NCI-H2196 (cell line): Measurements from ENCODE around the gene IQGAP1.
A peak's percentile ranks its signal among the peaks of the same experiment; 100 is the strongest.
"Not testable (repeated sequence)": the region's sequence is repeated elsewhere in the genome, so short reads cannot be mapped to it uniquely, and the experiment has no call there.

Experiments
- DNase-seq: peaks from one replicate; lab custom pipeline; 2025; ENCODE audit not compliant: unreplicated experiment; lab: John Stamatoyannopoulos, UW

IQGAP1 gene

DNA sequence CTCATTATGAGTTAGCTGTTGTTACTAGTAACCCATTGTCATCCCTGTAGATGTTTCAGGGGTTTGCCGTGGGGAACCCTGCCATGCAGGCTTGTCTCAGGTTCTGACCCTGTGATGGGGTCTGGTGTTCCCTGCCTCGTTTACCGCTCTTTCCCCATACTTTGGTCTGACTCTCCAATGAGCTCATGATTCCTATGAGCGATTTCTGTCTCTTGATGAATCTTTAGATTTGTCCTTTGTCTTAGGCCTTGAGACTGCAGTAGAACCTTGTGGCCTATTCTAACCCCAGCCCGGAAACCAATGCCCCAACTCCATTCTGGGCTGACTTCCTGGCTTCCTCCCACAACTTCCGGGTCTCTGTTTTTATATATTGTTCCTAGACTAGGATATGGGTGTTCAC is 11.3 kb upstream of the IQGAP1 start:
- DNase-seq: no peak

GRCh38 chr15:90379263-90379662 is 8.8 kb upstream of the IQGAP1 start:
- no peak for DNase-seq

DNA sequence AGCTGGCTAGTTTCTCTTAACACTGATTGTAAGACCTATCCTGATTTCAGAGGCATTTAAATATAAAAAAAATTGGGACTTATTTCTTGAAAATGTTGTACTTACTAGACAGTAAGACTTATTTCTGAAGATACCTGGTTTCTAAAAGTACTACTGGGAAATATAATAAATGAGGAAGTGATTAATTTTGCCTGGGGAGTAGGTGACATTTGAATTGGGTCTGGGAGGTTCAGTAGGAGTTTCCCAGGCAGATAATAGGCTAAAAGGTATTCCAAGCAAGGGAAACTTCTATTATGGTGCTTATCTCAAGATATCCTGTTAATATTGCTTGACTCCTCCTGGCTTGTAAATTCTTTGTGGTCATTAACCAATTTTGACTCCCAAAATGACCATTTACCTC is 6.5 kb upstream of the IQGAP1 start:
- no peak for DNase-seq

DNA sequence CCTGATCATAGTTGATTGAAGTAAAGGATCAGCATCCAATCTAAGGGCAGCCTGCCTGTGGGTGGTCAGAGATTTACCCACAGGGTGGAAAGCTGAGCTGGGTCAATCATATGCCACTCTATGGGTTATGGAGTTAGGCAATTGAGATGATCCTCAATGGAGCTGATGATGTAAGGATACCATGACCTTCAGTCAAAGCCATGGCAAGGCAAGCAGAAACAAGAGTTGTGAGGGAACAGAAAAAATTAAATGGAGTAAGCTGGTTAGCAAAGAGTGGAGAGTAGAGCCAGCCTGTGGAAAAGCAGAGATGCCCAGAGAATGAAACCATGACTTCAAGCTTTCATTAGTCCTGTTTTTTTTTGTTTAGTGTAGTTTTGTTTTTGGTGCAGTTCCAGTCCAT is 5.7 kb upstream of the IQGAP1 start:
- no peak for DNase-seq

- DNase-seq: no peak
These were observed 1.8 kb upstream of the IQGAP1 start for GRCh38 chr15:90386221-90386620.

DNA sequence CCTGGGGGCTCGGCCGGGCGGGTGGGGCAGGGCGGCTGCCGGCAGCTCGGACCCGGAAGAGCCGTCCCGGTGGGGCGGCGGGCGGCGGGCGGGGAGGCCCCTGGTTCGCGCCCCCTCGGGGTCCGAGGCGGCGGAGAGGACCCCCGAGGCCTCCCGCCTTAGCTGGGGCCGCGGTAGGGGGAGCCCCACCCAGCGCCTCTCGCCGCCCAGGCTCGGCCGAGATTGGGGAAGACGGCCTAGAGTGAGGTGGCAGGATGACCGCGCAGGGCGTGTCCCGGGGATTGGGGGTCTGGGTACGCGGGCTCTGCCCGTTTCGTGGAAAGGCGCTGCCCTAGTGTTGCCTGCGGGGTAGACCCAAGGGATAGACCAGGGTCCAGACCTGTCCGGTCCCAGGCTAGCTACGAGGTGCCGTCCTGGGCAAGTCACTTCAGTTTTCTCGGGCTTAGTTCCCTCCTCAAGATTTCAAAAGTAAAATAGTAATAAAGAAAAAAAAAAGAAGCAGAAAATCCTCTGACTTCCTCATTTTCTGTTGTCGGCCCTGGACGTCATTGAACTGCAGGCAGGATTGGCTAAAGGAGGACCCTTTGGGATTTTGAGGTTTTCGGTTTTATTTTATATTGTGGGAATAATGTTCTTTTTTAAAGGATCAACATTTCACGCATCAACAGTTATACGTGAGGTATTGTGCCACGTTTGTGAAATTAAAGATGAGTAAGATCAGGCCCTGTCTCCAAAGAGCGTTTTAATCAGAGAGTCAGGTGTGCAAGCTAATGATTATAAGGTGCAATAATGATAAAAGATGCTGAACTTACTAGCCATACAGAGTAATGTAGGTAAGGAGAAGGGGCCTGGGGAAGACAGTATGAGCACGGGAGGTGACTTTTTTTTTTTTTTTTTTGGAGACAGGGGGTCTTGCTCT is 679 bp downstream of the IQGAP1 start:
- no peak for DNase-seq

DNA sequence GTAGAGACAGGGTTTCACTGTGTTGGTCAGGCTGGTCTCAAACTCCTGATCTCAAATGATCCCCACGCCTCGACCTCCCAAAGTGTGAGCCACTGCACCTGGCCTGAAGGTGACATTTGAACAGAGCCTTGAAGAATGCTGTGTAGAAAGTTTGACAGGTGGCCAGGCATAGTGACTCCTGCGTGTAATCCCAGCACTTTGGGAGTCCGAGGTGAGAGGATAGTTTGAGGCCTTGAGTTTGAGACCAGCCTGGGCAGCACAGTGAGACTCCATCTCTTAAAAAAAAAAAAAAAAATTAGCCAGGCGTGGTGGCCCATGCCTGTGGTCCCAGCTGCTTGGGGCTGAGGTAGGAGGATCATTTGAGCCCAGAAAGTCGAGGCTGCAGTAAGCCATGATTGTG is 1.5 kb downstream of the IQGAP1 start:
- no peak for DNase-seq

DNA sequence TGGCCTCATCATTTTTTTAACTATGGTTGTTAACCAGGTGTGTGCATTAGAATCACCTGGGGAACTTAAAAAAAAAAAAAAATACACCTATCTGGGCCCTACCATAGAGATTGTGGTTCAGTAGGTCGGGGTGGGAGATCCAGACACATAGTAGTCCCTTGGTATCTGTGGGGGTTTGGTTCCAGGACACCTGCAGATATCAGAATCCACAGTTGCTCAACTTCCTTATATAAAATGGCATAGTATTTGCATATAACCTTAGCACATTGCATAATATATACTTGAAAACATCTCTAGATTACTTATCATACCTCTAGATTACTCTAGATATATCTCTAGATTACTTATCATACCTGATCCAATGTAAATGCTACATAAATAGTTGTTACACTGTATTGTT is 5.0 kb downstream of the IQGAP1 start:
- no peak for DNase-seq

DNA sequence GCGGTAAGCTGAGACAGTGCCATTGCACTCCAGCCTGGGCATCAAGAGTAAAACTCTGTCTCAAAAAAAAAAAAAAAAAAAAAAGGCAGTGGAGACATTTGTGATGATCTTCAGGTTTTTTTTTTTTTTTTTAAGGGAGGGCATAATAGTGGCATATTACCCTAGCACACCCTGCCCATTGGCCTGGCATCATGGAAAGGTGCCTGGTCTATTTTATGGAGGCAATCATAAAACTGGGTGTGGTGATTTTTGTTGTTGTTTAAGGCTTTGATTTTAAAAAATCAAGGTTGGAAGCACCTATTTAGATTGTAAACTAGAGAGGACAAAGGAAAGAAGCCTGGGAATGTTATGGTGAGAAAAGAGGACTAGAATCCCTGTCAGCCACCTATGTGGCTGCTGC is 6.0 kb downstream of the IQGAP1 start:
- DNase-seq: no peak

GRCh38 chr15:90394748-90395442 is 6.9 kb downstream of the IQGAP1 start:
- DNase-seq: no peak

DNA sequence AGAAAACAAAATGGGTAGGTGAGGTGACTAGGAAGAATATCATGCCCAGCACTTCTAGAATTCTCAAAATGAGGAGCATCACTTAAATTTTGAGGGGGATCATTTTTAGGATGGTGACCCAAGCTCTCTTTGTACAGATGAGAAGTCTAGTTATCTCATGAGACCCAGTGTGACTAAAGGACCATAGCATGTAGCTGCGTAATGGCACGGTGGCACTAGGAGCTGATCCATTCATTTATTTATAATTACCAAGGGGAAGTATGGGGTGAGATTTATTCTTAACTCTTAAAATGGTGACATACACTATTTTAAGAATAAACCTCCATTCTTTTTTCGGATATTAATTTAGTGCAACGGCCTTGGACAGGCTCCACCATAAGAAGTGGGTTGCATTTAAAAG is 8.3 kb downstream of the IQGAP1 start:
- no peak for DNase-seq

DNA sequence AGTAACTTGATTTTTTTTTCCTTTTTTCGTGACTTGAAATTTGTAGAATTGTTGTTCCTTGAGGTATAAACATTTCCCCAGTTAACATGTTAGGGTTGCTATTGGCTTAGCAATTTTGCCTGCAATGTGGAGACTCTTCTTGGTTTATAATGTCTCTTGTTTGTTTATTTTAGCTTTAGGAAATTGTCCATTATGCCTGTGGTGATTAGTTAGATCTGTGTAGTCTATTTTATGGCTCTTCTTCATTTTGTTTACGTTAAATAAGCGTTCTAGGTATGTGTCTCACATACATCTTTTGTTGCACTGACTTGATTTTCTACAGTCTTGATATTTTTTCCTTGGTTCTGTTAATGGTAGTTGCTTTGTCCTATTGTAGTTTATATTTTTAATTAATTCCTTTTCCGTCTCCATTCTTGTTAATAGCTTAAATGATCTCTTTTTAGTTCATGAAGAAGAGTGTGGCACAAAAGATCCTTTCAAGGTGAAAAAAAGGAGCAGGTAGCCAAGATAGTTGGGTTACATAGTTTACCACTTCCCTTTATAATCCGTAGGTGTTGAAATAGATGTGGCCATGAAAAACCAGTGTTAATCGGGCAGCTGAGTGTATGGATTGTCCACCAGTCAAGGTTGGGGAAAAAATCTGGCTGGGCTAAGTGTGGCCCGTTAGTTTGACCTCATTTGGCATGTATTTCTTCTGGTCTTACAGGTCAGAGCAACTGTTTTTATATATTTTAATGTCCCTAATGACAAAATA is 12.1 kb downstream of the IQGAP1 start:
- DNase-seq: no peak

DNA sequence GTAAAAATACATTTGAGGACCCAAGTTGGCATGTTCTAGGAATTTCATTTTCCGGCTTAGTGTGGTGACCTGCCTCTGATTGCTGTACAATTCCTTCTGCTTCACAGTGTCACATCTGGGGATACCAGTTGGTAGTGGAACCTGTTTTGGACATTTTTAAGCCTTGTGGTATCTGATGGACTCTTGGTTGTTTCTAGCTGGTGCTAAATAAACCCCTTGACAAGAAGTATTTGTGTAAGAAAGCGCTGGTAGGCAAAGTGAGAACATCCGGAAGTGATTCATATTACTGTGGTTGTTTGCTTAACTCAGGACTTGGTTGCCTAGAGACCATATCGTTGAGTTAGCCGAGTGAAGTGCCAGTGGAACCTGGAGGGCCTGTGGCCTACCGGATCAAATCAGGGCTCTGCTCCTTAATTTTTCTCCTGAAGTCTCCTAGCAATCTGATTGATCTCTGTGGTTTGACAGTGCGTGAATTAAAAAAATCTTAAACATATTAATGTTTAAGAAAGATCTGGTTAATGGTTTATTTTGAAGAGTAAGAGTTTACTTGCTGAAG is 12.8 kb downstream of the IQGAP1 start:
- peak; percentile 76 for DNase-seq

- DNase-seq: no peak
These were observed 13.5 kb downstream of the IQGAP1 start for GRCh38 chr15:90401495-90401894.

- peak; percentile 24 for DNase-seq
These were observed 14.2 kb downstream of the IQGAP1 start for GRCh38 chr15:90402223-90402622.

DNA sequence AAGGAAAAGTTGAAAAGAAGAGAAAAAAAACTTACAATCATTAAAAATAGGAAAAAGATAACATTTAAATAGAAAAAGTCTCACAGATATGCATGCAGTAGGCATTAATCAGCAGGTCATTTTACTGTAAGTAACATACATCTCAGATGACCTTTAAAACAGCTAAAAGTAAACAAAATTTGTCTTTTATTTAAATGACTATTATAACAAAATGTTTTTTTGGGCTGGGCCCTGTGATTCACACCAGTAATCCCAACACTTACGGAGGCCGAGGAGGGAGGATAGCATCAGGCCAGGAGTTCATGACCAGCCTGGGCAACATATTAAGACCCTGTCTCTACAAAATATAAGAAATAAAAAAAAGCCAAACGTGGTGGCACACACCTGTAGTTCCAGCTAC is 14.7 kb downstream of the IQGAP1 start:
- no peak for DNase-seq

GRCh38 chr15:90405055-90405607 is 17.1 kb downstream of the IQGAP1 start:
- DNase-seq: no peak

GRCh38 chr15:90407336-90407735 is 19.3 kb downstream of the IQGAP1 start:
- DNase-seq: no peak

- no peak for DNase-seq
These were observed 19.9 kb downstream of the IQGAP1 start for GRCh38 chr15:90407871-90408317.

- DNase-seq: no peak
These were observed 20.6 kb downstream of the IQGAP1 start for GRCh38 chr15:90408657-90409056.

- not testable (repeated sequence) for DNase-seq
These were observed 21.5 kb downstream of the IQGAP1 start for GRCh38 chr15:90409587-90409986.
